Lung (tissue), 12 donors: ENCODE data around the gene ESYT1. TPM values are rescaled to one million over a fixed set of nuclear protein-coding genes. Genes with fewer than 3 reads are reported as not detected.

Experiments
- ATAC-seq: fragments of 200-7000 bp; cut with Tn5 transposase; one replicate; pipeline ENCODE4 v1.9.1; 2020; ENCODE audit warnings: moderate number of reproducible peaks; ENCODE audit not compliant: insufficient read depth, low FRiP score
- DNase-seq, 3 donors: peaks; one replicate each; pipeline ENCODE4 v3.0.0-alpha.2; 2013 to 2017
- H3K27ac ChIP-seq, 2 donors: one replicate each; pipeline ENCODE4 v1.5.1; 2013; ENCODE audit warnings: mild to moderate bottlenecking in 2 of 2, moderate library complexity in 2 of 2, control low read depth in 1 of 2, inconsistent platforms in 1 of 2, low read depth in 1 of 2, low read length in 1 of 2
- H3K27me3 ChIP-seq, 3 donors: one replicate each; pipeline ENCODE4 v1.5.1; 2013; ENCODE audit warnings: low read length in 2 of 3; ENCODE audit not compliant: control insufficient read depth in 3 of 3, insufficient read depth in 3 of 3
- H3K36me3 ChIP-seq, 4 donors: one replicate each; pipeline ENCODE4 v1.5.1; 2013; ENCODE audit warnings: low read length in 4 of 4, mild to moderate bottlenecking in 1 of 4, moderate library complexity in 1 of 4; ENCODE audit not compliant: control insufficient read depth in 4 of 4, insufficient read depth in 4 of 4
- H3K4me1 ChIP-seq, 5 donors: one replicate each; pipeline ENCODE4 v1.5.1; 2013; ENCODE audit warnings: low read length in 5 of 5, mild to moderate bottlenecking in 2 of 5, moderate library complexity in 1 of 5; ENCODE audit not compliant: control insufficient read depth in 5 of 5, insufficient read depth in 5 of 5
- H3K4me3 ChIP-seq: one replicate; pipeline ENCODE4 v1.5.1; 2013; ENCODE audit warnings: mild to moderate bottlenecking, control low read depth, moderate library complexity
- H3K9ac ChIP-seq, 2 donors: one replicate each; pipeline ENCODE4 v1.5.1; 2013; ENCODE audit warnings: low read length in 2 of 2, control low read depth in 1 of 2; ENCODE audit not compliant: insufficient read depth in 1 of 2
- H3K9me3 ChIP-seq, 4 donors: one replicate each; pipeline ENCODE4 v1.5.1; 2013; ENCODE audit warnings: low read length in 3 of 4, mild to moderate bottlenecking in 1 of 4, moderate library complexity in 1 of 4; ENCODE audit not compliant: control insufficient read depth in 4 of 4, insufficient read depth in 3 of 4
- CTCF ChIP-seq: IDR thresholded peaks from 2 replicates; pipeline ENCODE4 v1.5.1; 2012; ENCODE audit warnings: mild to moderate bottlenecking; ENCODE audit errors: control extremely low read depth, extremely low read depth
- WGBS, 2 donors: extraction: QIAGEN DNeasy Blood & Tissue Kit; methylation state at CpG; one replicate each; pipeline ENCODE4 v1.1.7; 2013; 5-methylcytosine and 5-hydroxymethylcytosine counted together
- polyA plus RNA-seq, 2 donors: library from polyadenylated mRNA; stranded (reverse); fragments of 200-250 nt; gene quantifications; one replicate each; pipeline ENCODE4 v1.2.1, GENCODE V29; 2013
- total RNA-seq, 2 donors: library from RNA; depleted of rRNA in 1 of 2; stranded (reverse); fragments of >200 nt in 1 of 2; gene quantifications; one replicate each; pipeline ENCODE4 v1.2.1, GENCODE V29; 2014 to 2021
- donor health status: control.
- donor health status: control.
- donor health status: Bipolar disorder and iron deficiency.
- donor health status: healthy.
- donor health status: DM: yes; HTN: yes; CAD: no.

The ESYT1 gene
- total and polyA plus RNA-seq, 4 donors: 23.5 to 131 (median 64.2) TPM

- Histone ChIP-seq H3K4me1 (peaks cover 0 to 10% (median 0%) of the 10 kb centered on the region in 5 donors), H3K9me3 (no peaks in the 10 kb centered on the region), H3K27me3 (peaks cover 0 to 7% (median 4%) of the 10 kb centered on the region in 3 donors), H3K4me3 (no peak overlapping the region), H3K27ac (peak overlapping the region; percentile 29 to 92), H3K9ac (no peak overlapping the region), H3K36me3 (peaks cover 0 to 2% (median 0%) of the 10 kb centered on the region in 4 donors)
- DNase-seq: peak in 2 of 3 donors; percentile 37 to 42
- WGBS, 2 donors: 65 to 88% methylated on average over 6 of the region's 6 CpGs
- TF ChIP-seq CTCF: no peak
- ATAC-seq: peak; percentile 79
Observed at GRCh38 chr12:56087220-56087619, 40.8 kb upstream of the ESYT1 start.

GRCh38 chr12:56097738-56098137 is 30.3 kb upstream of the ESYT1 start:
- Histone ChIP-seq H3K9ac (no peak overlapping the region), H3K9me3 (no peaks in the 10 kb centered on the region), H3K4me1 (no peaks in the 10 kb centered on the region), H3K4me3 (no peak overlapping the region), H3K27ac (no peak overlapping the region), H3K36me3 (peaks cover 0 to 5% (median 0%) of the 10 kb centered on the region in 4 donors), H3K27me3 (no peaks in the 10 kb centered on the region)
- 92 to 93% methylated on average over 6 of the region's 6 CpGs for WGBS, 2 donors
- DNase-seq (no peak), ATAC-seq (no peak)
- no peak for TF ChIP-seq CTCF

GRCh38 chr12:56098592-56098991 is 29.5 kb upstream of the ESYT1 start:
- Histone ChIP-seq H3K9me3 (no peaks in the 10 kb centered on the region), H3K36me3 (peaks cover 0 to 5% (median 0%) of the 10 kb centered on the region in 4 donors), H3K27me3 (no peaks in the 10 kb centered on the region), H3K9ac (no peak overlapping the region), H3K4me1 (peaks cover 0 to 4% (median 0%) of the 10 kb centered on the region in 5 donors), H3K27ac (no peak overlapping the region), H3K4me3 (no peak overlapping the region)
- TF ChIP-seq CTCF: no peak
- ATAC-seq (no peak), DNase-seq (no peak)
- WGBS, 2 donors: 90 to 96% methylated on average over 3 of the region's 3 CpGs

- ATAC-seq (no peak), DNase-seq (no peak)
- peaks cover 0 to 2% (median 0%) of the 10 kb centered on the region in 4 donors for H3K36me3 ChIP-seq
- H3K9ac ChIP-seq: no peak overlapping the region
- no peak overlapping the region for H3K27ac ChIP-seq
- no peaks in the 10 kb centered on the region for H3K9me3 ChIP-seq
- H3K4me1 ChIP-seq: peaks cover 0 to 5% (median 0%) of the 10 kb centered on the region in 5 donors
- H3K4me3 ChIP-seq: no peak overlapping the region
- TF ChIP-seq CTCF: no peak
- no peaks in the 10 kb centered on the region for H3K27me3 ChIP-seq
- WGBS, 2 donors: 80 to 94% methylated on average over 4 of the region's 4 CpGs
Observed at GRCh38 chr12:56099787-56100186, 28.3 kb upstream of the ESYT1 start.
